GM12801 (cell line): ENCODE data around the gene PCOLCE2.

ENCODE experiments used
- TF ChIP-seq, protein P1 (sequence below): IDR thresholded peaks from one replicate; pipeline ENCODE4 v1.5.1; 2011; ENCODE audit warnings: control low read depth; ENCODE audit not compliant: insufficient read length; ENCODE audit errors: extremely low read depth

PCOLCE2 gene, protein sequence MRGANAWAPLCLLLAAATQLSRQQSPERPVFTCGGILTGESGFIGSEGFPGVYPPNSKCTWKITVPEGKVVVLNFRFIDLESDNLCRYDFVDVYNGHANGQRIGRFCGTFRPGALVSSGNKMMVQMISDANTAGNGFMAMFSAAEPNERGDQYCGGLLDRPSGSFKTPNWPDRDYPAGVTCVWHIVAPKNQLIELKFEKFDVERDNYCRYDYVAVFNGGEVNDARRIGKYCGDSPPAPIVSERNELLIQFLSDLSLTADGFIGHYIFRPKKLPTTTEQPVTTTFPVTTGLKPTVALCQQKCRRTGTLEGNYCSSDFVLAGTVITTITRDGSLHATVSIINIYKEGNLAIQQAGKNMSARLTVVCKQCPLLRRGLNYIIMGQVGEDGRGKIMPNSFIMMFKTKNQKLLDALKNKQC

GRCh38 chr3:142888481-142889211 is at the start of gene PCOLCE2:
PCOLCE2 (minus strand) TSS chr3:142889083; CDS start chr3:142888896, 187 bp downstream.
- TF ChIP-seq, protein P1, sequence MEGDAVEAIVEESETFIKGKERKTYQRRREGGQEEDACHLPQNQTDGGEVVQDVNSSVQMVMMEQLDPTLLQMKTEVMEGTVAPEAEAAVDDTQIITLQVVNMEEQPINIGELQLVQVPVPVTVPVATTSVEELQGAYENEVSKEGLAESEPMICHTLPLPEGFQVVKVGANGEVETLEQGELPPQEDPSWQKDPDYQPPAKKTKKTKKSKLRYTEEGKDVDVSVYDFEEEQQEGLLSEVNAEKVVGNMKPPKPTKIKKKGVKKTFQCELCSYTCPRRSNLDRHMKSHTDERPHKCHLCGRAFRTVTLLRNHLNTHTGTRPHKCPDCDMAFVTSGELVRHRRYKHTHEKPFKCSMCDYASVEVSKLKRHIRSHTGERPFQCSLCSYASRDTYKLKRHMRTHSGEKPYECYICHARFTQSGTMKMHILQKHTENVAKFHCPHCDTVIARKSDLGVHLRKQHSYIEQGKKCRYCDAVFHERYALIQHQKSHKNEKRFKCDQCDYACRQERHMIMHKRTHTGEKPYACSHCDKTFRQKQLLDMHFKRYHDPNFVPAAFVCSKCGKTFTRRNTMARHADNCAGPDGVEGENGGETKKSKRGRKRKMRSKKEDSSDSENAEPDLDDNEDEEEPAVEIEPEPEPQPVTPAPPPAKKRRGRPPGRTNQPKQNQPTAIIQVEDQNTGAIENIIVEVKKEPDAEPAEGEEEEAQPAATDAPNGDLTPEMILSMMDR, result no peak

- TF ChIP-seq, protein P1, result no peak
Measured at GRCh38 chr3:142935963-142936362, 47.1 kb upstream of the PCOLCE2 start.

DNA sequence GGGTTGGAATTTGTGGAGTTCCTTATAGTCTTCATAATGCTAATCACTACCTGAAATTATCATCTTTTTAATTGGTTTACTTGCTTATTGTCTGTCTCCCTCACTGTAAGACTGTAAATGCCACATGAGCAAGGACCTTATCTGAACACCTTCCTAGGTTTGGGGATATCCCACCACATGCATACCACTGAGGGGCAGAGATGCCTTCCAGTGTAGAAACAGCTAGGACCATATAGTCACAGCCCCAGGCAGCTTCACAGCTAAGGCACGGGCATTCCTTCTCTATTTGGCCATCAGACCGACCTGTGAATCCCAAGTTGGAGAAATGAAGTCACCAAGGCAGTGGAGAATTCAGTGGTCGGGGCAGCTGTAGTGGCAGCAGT is 46.0 kb upstream of the PCOLCE2 start:
- TF ChIP-seq, protein P1, result no peak

DNA sequence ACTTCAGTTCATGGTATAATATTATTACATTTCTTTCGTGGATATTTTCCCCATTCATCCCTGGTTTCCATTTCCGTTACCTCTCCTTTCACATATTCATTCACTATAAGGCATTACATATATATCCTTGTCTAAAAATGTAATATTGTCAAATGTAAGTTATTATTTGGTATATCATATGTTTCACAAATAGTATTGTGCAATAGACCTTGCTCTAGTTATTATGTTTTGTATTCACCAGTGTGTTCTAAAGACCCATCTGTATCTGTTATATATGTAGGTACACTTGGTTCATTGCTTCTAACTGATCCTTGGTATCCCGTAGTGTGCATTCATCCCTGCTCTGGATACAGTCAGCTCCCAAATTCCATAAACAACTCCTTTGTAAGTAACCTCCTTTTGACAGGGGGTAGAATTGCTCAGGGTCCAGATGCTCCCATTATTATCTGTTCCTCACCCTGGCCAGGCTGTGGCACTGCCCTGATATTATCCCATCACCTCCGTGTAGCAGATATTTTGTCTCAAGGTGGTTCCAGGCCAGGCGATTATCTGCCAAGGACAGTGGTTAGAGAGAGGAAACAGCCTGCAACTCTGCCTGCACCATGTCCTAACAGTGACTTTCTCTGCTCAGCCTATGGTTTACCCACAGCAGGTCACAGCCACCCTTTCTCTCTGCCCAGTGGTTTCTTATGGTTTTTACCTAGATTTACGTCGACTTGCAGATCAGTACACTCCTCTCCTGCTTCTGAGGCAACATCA is 45.4 kb upstream of the PCOLCE2 start:
- TF ChIP-seq, protein P1, result no peak

DNA sequence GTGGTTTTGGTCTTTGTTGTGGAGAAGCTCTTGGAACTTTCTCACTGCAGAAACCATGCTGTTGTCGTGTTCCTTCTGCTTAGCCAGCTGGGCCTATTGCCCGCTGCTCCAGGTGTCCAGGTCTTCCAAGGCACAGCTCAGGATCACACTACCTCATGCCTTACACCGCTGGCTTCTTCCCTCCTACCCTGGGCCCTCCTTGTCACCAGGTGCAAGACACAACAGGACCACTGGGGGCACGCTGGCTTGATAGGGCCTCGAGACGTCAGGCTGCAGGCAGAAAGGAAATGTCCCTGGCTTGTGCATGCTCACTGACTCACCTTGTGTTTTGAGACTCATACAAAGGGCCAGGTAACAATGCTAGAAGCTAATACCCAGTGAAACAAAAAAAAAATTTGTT is 42.3 kb upstream of the PCOLCE2 start:
- TF ChIP-seq, protein P1, result no peak

DNA sequence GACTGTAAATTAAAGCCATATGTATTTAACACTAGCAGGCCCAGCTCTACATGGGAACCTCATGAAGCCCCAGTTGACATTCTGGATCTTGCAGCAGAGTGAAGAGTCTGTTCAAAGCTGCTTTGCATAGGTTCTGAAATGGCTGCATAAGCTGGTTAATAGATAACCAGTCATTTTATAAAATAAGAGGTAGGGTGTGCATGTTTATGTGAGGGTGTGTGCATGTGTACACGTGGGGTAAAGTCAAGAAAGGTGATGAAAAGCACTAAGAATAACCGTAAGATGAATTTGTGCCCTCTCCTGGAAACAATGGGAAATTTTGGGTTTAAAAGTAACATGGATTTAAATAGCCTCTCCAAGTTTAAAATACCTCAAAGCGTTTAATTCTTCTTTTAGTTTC is 41.6 kb upstream of the PCOLCE2 start:
- TF ChIP-seq, protein P1, result no peak

- TF ChIP-seq, protein P1, result no peak
Measured at GRCh38 chr3:142929890-142930289, 41.0 kb upstream of the PCOLCE2 start.
